OCI-LY1 (cell line): ENCODE results near the gene ATP8A1.

Experiments used
- CTCF ChIP-seq: fragments of 200-600 bp; sonication (generic), shearing (Covaris generic); IDR thresholded peaks from 2 replicates; pipeline ENCODE4 v1.5.1; 2017; ENCODE audit warnings: mild to moderate bottlenecking, antibody characterized with exemption, low read length, moderate library complexity, mixed read lengths
- EZH2 ChIP-seq: fragments of 200-600 bp; sonication (generic), shearing (Covaris generic); IDR thresholded peaks from 2 replicates; pipeline ENCODE4 v1.8.0; 2017; ENCODE audit warnings: borderline replicate concordance, mixed run types, mild to moderate bottlenecking, antibody characterized with exemption, low read length, moderate library complexity, mixed read lengths

GRCh38 chr4:42570221-42570620 is 86.7 kb downstream of the ATP8A1 start:
- TF ChIP-seq CTCF, result no peak
- no peak for TF ChIP-seq EZH2
